Gastrocnemius medialis (tissue), 4 donors: ENCODE measurements around the gene CTSA. TPM values are rescaled to one million over a fixed set of nuclear protein-coding genes. Genes with fewer than 3 reads are reported as not detected.

Source experiments
- ATAC-seq, 2 donors: fragments of 150-250 bp; one replicate each; pipeline ENCODE4 v1.9.1; 2016
- DNase-seq, 2 donors: peaks; one replicate each; pipeline ENCODE4 v3.0.0-alpha.2; 2019
- H3K27ac ChIP-seq, 4 donors: fragments of 200-600 bp; sonication (generic); 1 replicate in 1 of 4; 2 replicates in 3 of 4; pipeline ENCODE4 v1.5.1; 2016 to 2018; ENCODE audit warnings: mild to moderate bottlenecking in 2 of 4, moderate library complexity in 1 of 4
- H3K27me3 ChIP-seq, 3 donors: fragments of 200-600 bp; sonication (generic) in 2 of 3; 1 replicate in 1 of 3; 2 replicates in 2 of 3; pipeline versions ENCODE4 v1.5.1 to v1.6.0; 2016 to 2019; ENCODE audit warnings: mild to moderate bottlenecking in 1 of 3, moderate library complexity in 1 of 3
- H3K36me3 ChIP-seq, 2 donors: fragments of 200-600 bp; sonication (generic) in 1 of 2; one replicate each; pipeline ENCODE4 v1.5.1; 2017 to 2018
- H3K4me1 ChIP-seq, 2 donors: fragments of 200-600 bp; sonication (generic) in 1 of 2; one replicate each; pipeline ENCODE4 v1.5.1; 2016 to 2017; ENCODE audit warnings: mild to moderate bottlenecking in 2 of 2
- H3K4me3 ChIP-seq, 4 donors: fragments of 200-600 bp; sonication (generic) in 3 of 4; 1 replicate in 1 of 4; 2 replicates in 3 of 4; pipeline ENCODE4 v1.5.1; 2016 to 2019; ENCODE audit warnings: mild to moderate bottlenecking in 2 of 4
- H3K9me3 ChIP-seq, 3 donors: fragments of 200-600 bp; sonication (generic) in 2 of 3; 1 replicate in 1 of 3; 2 replicates in 2 of 3; pipeline ENCODE4 v1.5.1; 2016 to 2019
- POLR2A ChIP-seq, 2 donors: fragments of 450-650 bp; IDR thresholded peaks; one replicate each; pipeline ENCODE4 v1.6.1; 2017; ENCODE audit warnings: antibody characterized with exemption in 2 of 2, mild to moderate bottlenecking in 2 of 2, moderate library complexity in 2 of 2
- in situ Hi-C, 4 donors: fragments of 200-750 bp; cut with MboI; loops; one replicate each; pipeline versions ENCODE4 v1.15.0 to v1.8.0; 2017; ENCODE audit warnings: low sequenced_read_pairs in 4 of 4
- intact Hi-C: fragments of 100-400 bp; cut with DNase I; formaldehyde crosslinking; loops from one replicate; pipeline ENCODE4 v1.15.1; 2023; ENCODE audit warnings: low total_unique reads
- total RNA-seq, 4 donors: library from RNA; depleted of rRNA; stranded (reverse); fragments of >200 nt; gene quantifications; one replicate each; pipeline versions ENCODE4 v1.1.0 to v1.2.3, GENCODE V29; 2016
- TF ChIP-seq, protein P1 (sequence below), 5 experiments: fragments of 450-650 bp in 3 of 5; fragments of 200-600 bp in 2 of 5; sonication (generic) in 2 of 5; IDR thresholded peaks in 4 of 5; conservative IDR thresholded peaks in 1 of 5; 1 replicate in 4 of 5; 2 replicates in 1 of 5; pipeline ENCODE4 v1.5.1; 2016 to 2019; ENCODE audit warnings: antibody characterized with exemption in 5 of 5, mild to moderate bottlenecking in 3 of 5, moderate library complexity in 3 of 5

Gene CTSA
- total RNA-seq = 10 to 100 TPM; 21.9 to 59.2 (median 46.2) TPM

DNA sequence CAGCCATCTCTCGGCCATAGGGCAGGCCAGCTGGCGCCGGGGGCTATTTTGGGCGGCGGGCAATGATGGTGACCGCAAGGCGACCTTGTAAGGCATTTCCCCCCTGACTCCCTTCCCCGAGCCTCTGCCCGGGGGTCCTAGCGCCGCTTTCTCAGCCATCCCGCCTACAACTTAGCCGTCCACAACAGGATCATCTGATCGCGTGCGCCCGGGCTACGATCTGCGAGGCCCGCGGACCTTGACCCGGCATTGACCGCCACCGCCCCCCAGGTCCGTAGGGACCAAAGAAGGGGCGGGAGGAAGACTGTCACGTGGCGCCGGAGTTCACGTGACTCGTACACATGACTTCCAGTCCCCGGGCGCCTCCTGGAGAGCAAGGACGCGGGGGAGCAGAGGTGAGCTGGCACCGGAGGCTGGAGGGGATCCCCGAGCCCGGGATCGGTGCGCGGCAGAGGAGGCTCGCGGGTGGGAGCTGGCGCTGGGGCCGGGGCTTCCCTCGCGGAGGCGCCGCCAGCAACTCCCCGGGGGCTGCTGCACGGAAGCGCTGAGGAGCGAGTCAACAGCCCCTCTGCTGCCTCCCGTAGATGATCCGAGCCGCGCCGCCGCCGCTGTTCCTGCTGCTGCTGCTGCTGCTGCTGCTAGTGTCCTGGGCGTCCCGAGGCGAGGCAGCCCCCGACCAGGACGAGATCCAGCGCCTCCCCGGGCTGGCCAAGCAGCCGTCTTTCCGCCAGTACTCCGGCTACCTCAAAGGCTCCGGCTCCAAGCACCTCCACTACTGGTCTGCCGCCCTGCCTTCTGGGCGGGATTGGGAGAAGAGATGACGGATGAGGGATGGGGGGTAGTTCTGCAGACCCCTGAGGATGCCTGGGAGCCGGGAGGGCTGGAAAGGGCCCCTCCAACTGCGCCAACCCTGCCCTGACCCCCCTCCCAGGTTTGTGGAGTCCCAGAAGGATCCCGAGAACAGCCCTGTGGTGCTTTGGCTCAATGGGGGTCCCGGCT, at the start of gene CTSA, which contains the start of gene NEURL2:
Gene CTSA, plus strand, starts transcription at position 351 of the 999 bp plus-strand sequence. Its CDS starts 234 bp downstream, at position 585.
Gene NEURL2, minus strand, starts transcription at position 224 of the 999 bp plus-strand sequence. Its CDS starts 217 bp downstream, at position 7.
- intact Hi-C loops = loop anchor here (1.0 to 2.0 kb wide), 4 partner anchors 44 to 92 kb away; partner anchors contain the start of gene PCIF1
- Histone ChIP-seq H3K4me3 (peak within 1 kb of the TSS; percentile 76 to 96 (median 88)), H3K36me3 (peaks cover 0 to 51% of the 10 kb centered on the region in 2 donors), H3K27ac (peak within 1 kb of the TSS; percentile 87 to 98 (median 96)), H3K27me3 (no peaks in the 10 kb centered on the region), H3K9me3 (no peaks in the 10 kb centered on the region), H3K4me1 (peaks cover 22 to 26% of the 10 kb centered on the region in 2 donors)
- ATAC-seq = peak; percentile 89 to 91
- TF ChIP-seq POLR2A (IDR thresholded peaks at IDR 0.05) = peak; percentile 48 to 59
- TF ChIP-seq, protein P1, sequence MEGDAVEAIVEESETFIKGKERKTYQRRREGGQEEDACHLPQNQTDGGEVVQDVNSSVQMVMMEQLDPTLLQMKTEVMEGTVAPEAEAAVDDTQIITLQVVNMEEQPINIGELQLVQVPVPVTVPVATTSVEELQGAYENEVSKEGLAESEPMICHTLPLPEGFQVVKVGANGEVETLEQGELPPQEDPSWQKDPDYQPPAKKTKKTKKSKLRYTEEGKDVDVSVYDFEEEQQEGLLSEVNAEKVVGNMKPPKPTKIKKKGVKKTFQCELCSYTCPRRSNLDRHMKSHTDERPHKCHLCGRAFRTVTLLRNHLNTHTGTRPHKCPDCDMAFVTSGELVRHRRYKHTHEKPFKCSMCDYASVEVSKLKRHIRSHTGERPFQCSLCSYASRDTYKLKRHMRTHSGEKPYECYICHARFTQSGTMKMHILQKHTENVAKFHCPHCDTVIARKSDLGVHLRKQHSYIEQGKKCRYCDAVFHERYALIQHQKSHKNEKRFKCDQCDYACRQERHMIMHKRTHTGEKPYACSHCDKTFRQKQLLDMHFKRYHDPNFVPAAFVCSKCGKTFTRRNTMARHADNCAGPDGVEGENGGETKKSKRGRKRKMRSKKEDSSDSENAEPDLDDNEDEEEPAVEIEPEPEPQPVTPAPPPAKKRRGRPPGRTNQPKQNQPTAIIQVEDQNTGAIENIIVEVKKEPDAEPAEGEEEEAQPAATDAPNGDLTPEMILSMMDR (IDR thresholded peaks at IDR 0.05 in 4 of 5, conservative IDR thresholded peaks at IDR 0.05 in 1 of 5) = peak in 3 of 5 experiments; percentile 16 to 27 (median 17)
- in situ Hi-C loops = no loop called here
- DNase-seq = peak; percentile 90 to 93

DNA sequence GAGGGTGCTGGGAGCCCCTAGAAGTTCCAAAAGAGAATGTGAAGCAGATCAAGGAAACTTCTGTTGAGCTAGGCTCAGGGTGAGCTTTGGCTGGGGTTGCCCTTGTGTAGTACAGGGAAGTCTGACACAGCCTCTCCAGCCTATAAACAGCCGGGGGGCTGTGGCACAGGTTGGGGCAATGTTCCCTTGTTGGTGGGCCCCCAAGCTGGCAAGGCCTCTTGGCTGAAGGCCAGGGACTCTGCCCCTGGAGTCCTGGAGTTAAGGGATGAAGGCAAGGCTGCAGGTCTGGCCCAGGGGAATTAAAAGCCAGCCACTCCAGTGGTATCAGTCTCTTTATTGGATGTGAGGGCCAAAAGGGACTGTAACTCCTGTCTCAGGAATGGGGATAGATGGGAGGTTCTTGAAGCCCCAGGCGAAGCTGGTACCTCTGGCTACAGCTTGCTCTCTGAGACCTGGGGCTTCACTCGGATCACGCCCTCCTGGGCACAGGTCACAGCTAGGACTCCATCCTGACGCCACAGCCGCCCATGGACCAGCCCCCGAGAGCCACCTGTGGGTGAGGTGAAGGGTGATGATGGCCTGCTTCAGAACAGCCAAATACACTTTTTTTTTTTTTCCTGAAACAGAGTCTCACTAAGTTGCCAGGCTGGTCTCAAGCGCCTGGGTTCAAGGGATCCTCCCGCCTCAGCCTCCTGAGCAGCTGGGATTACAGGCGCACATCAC, 49.6 kb upstream of the CTSA start:
- no peak for ATAC-seq
- intact Hi-C loops = no loop called here

GRCh38 chr20:45842169-45842812, 48.8 kb upstream of the CTSA start:
- TF ChIP-seq, protein P1 (IDR thresholded peaks at IDR 0.05 in 4 of 5, conservative IDR thresholded peaks at IDR 0.05 in 1 of 5) = no peak
- no peak for TF ChIP-seq POLR2A (IDR thresholded peaks at IDR 0.05)
- intact Hi-C loops (no loop called here), in situ Hi-C loops (no loop called here)
- Histone ChIP-seq H3K36me3 (peaks cover 0 to 79% of the 10 kb centered on the region in 2 donors), H3K27me3 (no peaks in the 10 kb centered on the region), H3K9me3 (no peaks in the 10 kb centered on the region), H3K27ac (peak overlapping the region; percentile 61 to 96 (median 84)), H3K4me3 (no peak overlapping the region), H3K4me1 (peaks cover 36 to 55% of the 10 kb centered on the region in 2 donors)
- DNase-seq = no peak
- peak; percentile 62 to 67 for ATAC-seq

More for the DNA sequence above, 49.6 kb upstream of the CTSA start:
- H3K27me3 ChIP-seq = no peaks in the 10 kb centered on the region
- H3K9me3 ChIP-seq = no peaks in the 10 kb centered on the region
- peaks cover 0 to 79% of the 10 kb centered on the region in 2 donors for H3K36me3 ChIP-seq
- peaks cover 44 to 62% of the 10 kb centered on the region in 2 donors for H3K4me1 ChIP-seq
- DNase-seq = no peak
- TF ChIP-seq, protein P1 (IDR thresholded peaks at IDR 0.05 in 4 of 5, conservative IDR thresholded peaks at IDR 0.05 in 1 of 5) = no peak
- no peak overlapping the region for H3K4me3 ChIP-seq
- in situ Hi-C loops = no loop called here
- H3K27ac ChIP-seq = peak overlapping the region; percentile 61 to 96 (median 84)

- H3K27ac ChIP-seq = peak overlapping the region; percentile 61 to 96 (median 84)
- no peaks in the 10 kb centered on the region for H3K27me3 ChIP-seq
- TF ChIP-seq POLR2A (IDR thresholded peaks at IDR 0.05) = no peak
- TF ChIP-seq, protein P1 (IDR thresholded peaks at IDR 0.05 in 4 of 5, conservative IDR thresholded peaks at IDR 0.05 in 1 of 5) = no peak
- H3K36me3 ChIP-seq = peaks cover 0 to 75% of the 10 kb centered on the region in 2 donors
- peaks cover 27 to 50% of the 10 kb centered on the region in 2 donors for H3K4me1 ChIP-seq
- ATAC-seq = no peak
- intact Hi-C loops (no loop called here), in situ Hi-C loops (no loop called here)
- DNase-seq = no peak
- no peaks in the 10 kb centered on the region for H3K9me3 ChIP-seq
- H3K4me3 ChIP-seq = no peak overlapping the region
Measured at GRCh38 chr20:45843506-45843905, 47.6 kb upstream of the CTSA start.
